Stimulated activated CD4-positive, alpha-beta T cell treated with anti-CD3 and anti-CD28 coated beads, Interleukin-15, amount 100 ng/mL, for 1 hour (primary cell): Measurements from ENCODE around the gene NDUFV1.
"Not testable (repeated sequence)": the region's sequence is repeated elsewhere in the genome, so short reads cannot be mapped to it uniquely, and the experiment has no call there.

Experiments
- DNase-seq, 2 donors: peaks; one replicate each; pipeline ENCODE4 v3.0.0-alpha.2; 2020; ENCODE audit warnings: low read depth in 1 of 2, low spot score in 1 of 2

NDUFV1 gene

DNA sequence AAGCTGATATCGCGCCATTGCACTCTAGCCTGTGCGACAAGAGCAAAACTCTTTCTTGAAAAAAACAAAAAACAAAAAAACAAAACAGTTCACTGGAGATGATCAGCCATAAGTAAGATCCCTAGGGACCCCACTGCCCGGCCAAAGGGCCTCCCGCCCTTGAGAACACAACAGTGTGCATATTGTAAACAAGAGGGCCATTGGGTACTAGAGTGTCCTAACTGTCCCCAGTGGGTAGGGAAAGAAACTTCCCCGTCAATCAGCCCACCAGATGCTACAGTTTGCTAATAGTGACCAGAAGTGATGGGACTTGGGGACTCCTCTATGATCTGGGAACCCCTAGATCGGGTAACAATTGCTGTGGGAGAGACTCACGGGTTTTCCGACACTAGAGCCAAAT, 47.5 kb downstream of the NDUFV1 start:
- no peak for DNase-seq

DNA sequence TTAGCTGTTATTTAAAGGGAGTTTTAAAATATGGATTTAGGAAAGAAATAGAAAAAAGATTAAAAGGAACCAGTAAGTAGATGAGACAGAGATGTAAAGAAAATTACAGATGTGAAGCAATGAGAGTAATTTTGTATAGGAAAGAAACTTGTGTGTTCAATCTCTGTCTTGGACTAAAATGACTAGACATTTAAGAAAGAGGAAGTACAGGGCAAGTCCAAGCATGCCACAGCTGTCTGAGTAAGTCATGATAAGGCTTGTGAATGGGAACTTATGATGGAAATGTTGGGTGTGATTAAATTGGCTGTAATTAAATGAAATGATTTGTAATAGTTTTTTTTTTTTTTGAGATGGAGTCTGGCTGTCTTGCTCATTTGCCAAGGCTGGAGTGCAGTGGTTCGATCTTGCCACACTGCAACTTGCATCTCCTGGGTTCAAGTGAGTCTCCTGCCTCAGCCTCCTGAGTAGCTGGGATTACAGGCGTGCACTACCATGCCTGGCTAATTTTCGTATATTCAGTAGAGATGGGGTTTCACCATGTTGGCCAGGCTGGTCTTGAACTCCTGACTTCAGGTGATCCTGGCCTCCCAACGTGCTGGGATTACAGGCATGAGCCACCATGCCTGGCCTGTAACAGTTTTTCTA, 49.7 kb downstream of the NDUFV1 start:
- DNase-seq: no peak

DNA sequence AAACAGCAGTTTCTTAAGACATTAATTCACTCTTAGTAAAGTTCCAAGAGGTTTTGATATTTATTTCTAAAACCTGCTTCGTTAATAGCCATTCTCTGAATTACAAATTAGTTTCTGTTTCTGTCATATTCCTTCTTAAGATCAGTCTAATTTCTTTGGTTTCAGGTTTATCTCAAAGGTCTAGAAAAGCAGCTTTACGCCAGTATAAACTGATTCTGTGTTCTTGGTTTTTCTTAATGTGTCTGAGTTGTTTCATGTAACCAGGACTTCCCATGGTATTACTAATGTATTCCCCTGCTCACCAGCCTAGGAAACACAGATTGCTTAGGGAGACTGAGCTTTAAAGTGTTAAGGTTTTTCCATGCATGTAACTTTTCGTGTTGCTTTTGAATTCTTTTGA, 50.6 kb downstream of the NDUFV1 start:
- no peak for DNase-seq

DNA sequence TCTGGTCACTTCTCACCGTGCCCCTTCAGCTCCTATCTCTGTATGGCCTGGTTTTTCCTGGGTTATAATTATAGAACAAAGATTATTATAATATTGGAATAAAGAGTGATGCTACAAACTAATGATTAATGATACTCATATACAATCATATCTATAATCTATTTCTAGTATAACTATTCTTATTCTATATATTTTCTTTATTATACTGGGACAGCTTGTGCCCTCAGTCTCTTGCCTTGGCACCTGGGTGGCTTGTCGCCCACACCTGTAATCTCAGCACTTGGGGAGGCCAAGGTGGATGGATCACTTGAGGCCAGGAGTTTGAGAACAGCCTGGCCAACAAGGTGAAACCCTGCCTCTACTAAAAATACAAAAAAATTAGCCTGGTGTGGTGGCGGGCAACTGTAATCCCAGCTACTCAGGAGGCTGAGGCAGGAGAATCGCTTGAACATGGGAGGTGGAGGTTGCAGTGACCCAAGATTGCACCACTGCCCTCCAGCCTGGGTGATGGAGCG, 53.0 kb downstream of the NDUFV1 start:
- not testable (repeated sequence) for DNase-seq

DNA sequence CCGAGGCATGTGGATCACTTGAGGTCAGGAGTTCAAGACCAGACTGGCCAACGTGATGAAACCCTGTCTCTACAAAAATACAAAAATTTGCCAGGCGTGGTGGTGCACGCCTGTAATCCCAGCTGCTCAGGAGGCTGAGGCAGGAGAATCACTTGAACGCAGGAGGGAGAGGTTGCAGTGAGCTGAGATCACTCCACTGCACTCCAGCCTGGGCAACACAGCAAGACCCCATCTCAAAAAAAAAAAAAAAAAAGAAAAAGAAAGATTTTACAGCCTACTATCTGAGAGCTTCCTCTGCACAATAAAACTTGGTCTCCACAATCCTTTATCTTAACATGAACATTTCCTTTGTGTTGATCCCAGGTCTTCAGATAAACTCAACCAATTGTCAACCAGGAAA, 54.0 kb downstream of the NDUFV1 start:
- not testable (repeated sequence) for DNase-seq
